Endodermal cell (in vitro differentiated cells): ENCODE results near the gene TMEM108. TPM values are rescaled to one million over a fixed set of nuclear protein-coding genes. Genes with fewer than 3 reads are reported as not detected.

Experiments
- DNase-seq: peaks from one replicate; pipeline ENCODE4 v3.0.0-alpha.2; 2017
- H3K27ac ChIP-seq: 2 replicates; pipeline ENCODE4 v1.5.1; 2013; ENCODE audit warnings: mild to moderate bottlenecking, low read depth, low read length, moderate library complexity
- H3K27me3 ChIP-seq: 2 replicates; pipeline ENCODE4 v1.6.1; 2013; ENCODE audit warnings: mild to moderate bottlenecking, low read length, moderate library complexity; ENCODE audit not compliant: insufficient read depth, control insufficient read depth, poor library complexity, severe bottlenecking
- H3K36me3 ChIP-seq: 2 replicates; pipeline ENCODE4 v1.7.0; 2013; ENCODE audit warnings: mild to moderate bottlenecking, low read length, moderate library complexity; ENCODE audit not compliant: control insufficient read depth, insufficient read depth
- H3K4me1 ChIP-seq: one replicate; pipeline ENCODE4 v1.7.0; 2013; ENCODE audit warnings: low read length; ENCODE audit not compliant: control insufficient read depth, insufficient read depth
- H3K4me3 ChIP-seq: 2 replicates; pipeline ENCODE4 v1.5.1; 2013; ENCODE audit warnings: mild to moderate bottlenecking, low read length, moderate library complexity
- H3K9ac ChIP-seq: 2 replicates; pipeline ENCODE4 v1.6.1; 2013; ENCODE audit warnings: mild to moderate bottlenecking, low read length, moderate library complexity; ENCODE audit not compliant: poor library complexity, severe bottlenecking; ENCODE audit errors: extremely low read depth
- H3K9me3 ChIP-seq: 2 replicates; pipeline ENCODE4 v1.6.1; 2013; ENCODE audit warnings: mild to moderate bottlenecking, low read length, moderate library complexity; ENCODE audit not compliant: control insufficient read depth
- H3K27ac Mint-ChIP-seq: 2 replicates; pipeline ENCODE4 v1.8.0; 2020; ENCODE audit warnings: mixed read lengths
- H3K27me3 Mint-ChIP-seq: 2 replicates; pipeline ENCODE4 v1.8.0; 2021; ENCODE audit warnings: mild to moderate bottlenecking, mixed read lengths; ENCODE audit not compliant: insufficient read depth
- H3K36me3 Mint-ChIP-seq: 2 replicates; pipeline ENCODE4 v1.8.0; 2020; ENCODE audit warnings: low read depth, mixed read lengths
- H3K4me1 Mint-ChIP-seq: 2 replicates; pipeline ENCODE4 v1.8.0; 2020; ENCODE audit warnings: mixed read lengths
- H3K4me3 Mint-ChIP-seq: 2 replicates; pipeline ENCODE4 v1.8.0; 2020; ENCODE audit warnings: mild to moderate bottlenecking, moderate library complexity, mixed read lengths
- H3K9me3 Mint-ChIP-seq: 2 replicates; pipeline ENCODE4 v1.8.0; 2020; ENCODE audit warnings: mild to moderate bottlenecking, mixed read lengths
- WGBS, 2 experiments: methylation state at CpG; one replicate each; pipeline versions ENCODE4 v1.1.5 to v1.1.7; 2013; ENCODE audit warnings: missing lambda C conversion rate in 2 of 2, mixed read lengths in 1 of 2; ENCODE audit not compliant: insufficient coverage in 1 of 2, insufficient read length in 1 of 2; 5-methylcytosine and 5-hydroxymethylcytosine counted together
- total RNA-seq, 2 donors: library from RNA; stranded (reverse); fragmentation: NEBNext Ultra II Directional in 1 of 2; extraction: Animal tissue kit (Norgen Biotek cat#: 25700) in 1 of 2; gene quantifications; 2 replicates in 1 of 2; 3 replicates in 1 of 2; pipeline ENCODE4 v1.2.1, GENCODE V29; 2021
- TF ChIP-seq, protein P1 (sequence below): fragments of 200-600 bp; sonication (generic); conservative IDR thresholded peaks from 2 replicates; pipeline ENCODE4 v1.5.0; 2021; ENCODE audit warnings: antibody characterized with exemption, mild to moderate bottlenecking

Gene TMEM108
- total RNA-seq, 2 donors from 2014 or later, result 4.8 to 7.9 TPM

GRCh38 chr3:133196527-133196926 is 158.3 kb downstream of the TMEM108 start:
- Histone ChIP-seq H3K4me1 (peaks cover 3% of the 10 kb centered on the region), H3K9me3 (peaks cover 13% of the 10 kb centered on the region), H3K27me3 (no peaks in the 10 kb centered on the region), H3K4me3 (no peak overlapping the region), H3K36me3 (no peaks in the 10 kb centered on the region), H3K27ac (no peak overlapping the region), H3K9ac (no peak overlapping the region)
- WGBS, 2 experiments, result 94 to 96% methylated on average over 3 of the region's 3 CpGs
- peaks cover 14% of the 10 kb centered on the region for H3K4me1 Mint-ChIP-seq
- H3K27ac Mint-ChIP-seq, result no peak overlapping the region
- H3K36me3 Mint-ChIP-seq, result no peaks in the 10 kb centered on the region
- TF ChIP-seq, protein P1, sequence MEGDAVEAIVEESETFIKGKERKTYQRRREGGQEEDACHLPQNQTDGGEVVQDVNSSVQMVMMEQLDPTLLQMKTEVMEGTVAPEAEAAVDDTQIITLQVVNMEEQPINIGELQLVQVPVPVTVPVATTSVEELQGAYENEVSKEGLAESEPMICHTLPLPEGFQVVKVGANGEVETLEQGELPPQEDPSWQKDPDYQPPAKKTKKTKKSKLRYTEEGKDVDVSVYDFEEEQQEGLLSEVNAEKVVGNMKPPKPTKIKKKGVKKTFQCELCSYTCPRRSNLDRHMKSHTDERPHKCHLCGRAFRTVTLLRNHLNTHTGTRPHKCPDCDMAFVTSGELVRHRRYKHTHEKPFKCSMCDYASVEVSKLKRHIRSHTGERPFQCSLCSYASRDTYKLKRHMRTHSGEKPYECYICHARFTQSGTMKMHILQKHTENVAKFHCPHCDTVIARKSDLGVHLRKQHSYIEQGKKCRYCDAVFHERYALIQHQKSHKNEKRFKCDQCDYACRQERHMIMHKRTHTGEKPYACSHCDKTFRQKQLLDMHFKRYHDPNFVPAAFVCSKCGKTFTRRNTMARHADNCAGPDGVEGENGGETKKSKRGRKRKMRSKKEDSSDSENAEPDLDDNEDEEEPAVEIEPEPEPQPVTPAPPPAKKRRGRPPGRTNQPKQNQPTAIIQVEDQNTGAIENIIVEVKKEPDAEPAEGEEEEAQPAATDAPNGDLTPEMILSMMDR, result no peak
- H3K27me3 Mint-ChIP-seq, result peaks cover 3% of the 10 kb centered on the region
- peaks cover 28% of the 10 kb centered on the region for H3K9me3 Mint-ChIP-seq
- H3K4me3 Mint-ChIP-seq, result no peak overlapping the region
- no peak for DNase-seq

DNA sequence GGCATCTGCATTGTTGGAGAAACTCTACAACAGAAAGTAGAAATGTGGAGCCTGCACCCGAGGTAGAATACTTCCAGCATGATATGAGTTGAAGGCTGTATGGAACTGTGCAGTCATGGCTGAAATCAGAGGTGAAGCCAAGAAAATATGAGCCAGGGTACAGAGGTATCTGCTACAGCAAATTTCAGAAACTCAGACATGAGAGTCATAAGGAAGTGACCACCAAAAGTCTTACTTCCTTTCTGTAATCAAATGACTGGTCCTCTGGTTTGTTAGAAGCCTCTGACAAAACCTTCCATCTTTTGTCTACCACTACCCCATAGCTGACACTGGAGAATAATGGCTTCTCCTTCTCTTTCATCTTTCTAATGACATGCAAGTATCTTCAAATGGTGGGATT is 159.4 kb downstream of the TMEM108 start:
- no peak overlapping the region for H3K27ac ChIP-seq
- Mint-ChIP-seq H3K36me3 (no peaks in the 10 kb centered on the region), H3K4me3 (no peak overlapping the region), H3K27ac (no peak overlapping the region), H3K27me3 (peaks cover 3% of the 10 kb centered on the region), H3K4me1 (peaks cover 9% of the 10 kb centered on the region), H3K9me3 (peaks cover 39% of the 10 kb centered on the region)
- H3K9ac ChIP-seq, result no peak overlapping the region
- H3K27me3 ChIP-seq, result no peaks in the 10 kb centered on the region
- no peaks in the 10 kb centered on the region for H3K36me3 ChIP-seq
- H3K9me3 ChIP-seq, result peaks cover 13% of the 10 kb centered on the region
- no peak overlapping the region for H3K4me3 ChIP-seq
- no peak for DNase-seq
- TF ChIP-seq, protein P1, result no peak
- H3K4me1 ChIP-seq, result peaks cover 3% of the 10 kb centered on the region
- 90% methylated on average over 1 of the region's 1 CpG for WGBS, 2 experiments

DNA sequence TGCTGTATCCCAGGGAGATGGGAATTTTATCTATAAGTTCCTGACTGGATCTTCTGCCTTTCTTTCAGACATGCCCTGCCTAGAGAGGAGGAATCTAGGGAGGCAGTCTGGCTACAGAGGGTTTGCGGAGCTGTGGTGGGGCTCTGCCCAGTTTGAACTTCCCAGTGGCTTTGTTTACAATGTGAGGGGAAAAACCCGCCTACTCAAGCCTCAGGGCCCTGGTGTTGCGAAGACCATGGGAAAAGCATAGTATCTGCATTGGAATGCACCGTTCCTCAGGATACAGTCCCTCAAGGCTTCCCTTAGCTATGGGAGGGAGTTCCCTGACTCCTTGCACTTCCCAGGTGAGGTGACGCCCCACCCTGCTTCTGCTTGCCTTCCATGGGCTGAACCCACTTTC is 168.7 kb downstream of the TMEM108 start:
- Mint-ChIP-seq H3K4me1 (peaks cover 23% of the 10 kb centered on the region), H3K36me3 (no peaks in the 10 kb centered on the region), H3K27ac (peak overlapping the region; percentile 92), H3K4me3 (no peak overlapping the region), H3K27me3 (no peaks in the 10 kb centered on the region), H3K9me3 (peaks cover 24% of the 10 kb centered on the region)
- TF ChIP-seq, protein P1, result no peak
- Histone ChIP-seq H3K27ac (no peak overlapping the region), H3K27me3 (no peaks in the 10 kb centered on the region), H3K4me1 (peaks cover 6% of the 10 kb centered on the region), H3K4me3 (no peak overlapping the region), H3K9me3 (no peaks in the 10 kb centered on the region), H3K9ac (no peak overlapping the region), H3K36me3 (no peaks in the 10 kb centered on the region)
- DNase-seq, result peak; percentile 86
- 47% methylated on average over 3 to 5 of the region's 5 CpGs for WGBS, 2 experiments
